CD4-positive, alpha-beta T cell treated with Interleukin-17A for 4 hours (primary cell): Measurements from ENCODE around the gene PRIM2.
A peak's percentile ranks its signal among the peaks of the same experiment; 100 is the strongest.
"Not testable (repeated sequence)": the region's sequence is repeated elsewhere in the genome, so short reads cannot be mapped to it uniquely, and the experiment has no call there.

Source experiments
- DNase-seq: peaks from one replicate; pipeline ENCODE4 v3.0.0-alpha.2; 2020; ENCODE audit warnings: mixed read lengths

The PRIM2 gene

GRCh38 chr6:57310095-57310816 lies 7.2 kb upstream of the PRIM2 start:
- DNase-seq, result not testable (repeated sequence)

DNA sequence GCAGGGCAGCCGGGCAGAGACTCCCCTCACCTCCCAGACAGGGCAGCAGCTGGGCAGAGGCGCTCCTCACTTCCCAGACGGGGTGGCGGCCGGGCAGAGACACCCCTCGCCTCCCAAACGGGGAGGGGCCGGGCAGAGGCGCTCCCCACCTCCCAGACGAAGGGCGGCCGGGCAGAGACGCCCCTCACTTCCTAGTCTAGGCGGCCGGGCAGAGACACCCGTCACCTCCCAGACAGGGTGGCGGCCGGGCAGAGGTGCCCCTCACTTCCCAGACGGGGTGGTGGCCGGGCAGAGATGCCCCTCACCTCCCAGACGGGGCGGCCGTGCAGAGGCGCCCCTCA lies 6.6 kb upstream of the PRIM2 start:
- DNase-seq, result no peak

GRCh38 chr6:57311300-57312003 lies 6.0 kb upstream of the PRIM2 start:
- DNase-seq, result not testable (repeated sequence)

GRCh38 chr6:57312004-57312345 lies 5.5 kb upstream of the PRIM2 start:
- DNase-seq, result no peak

DNA sequence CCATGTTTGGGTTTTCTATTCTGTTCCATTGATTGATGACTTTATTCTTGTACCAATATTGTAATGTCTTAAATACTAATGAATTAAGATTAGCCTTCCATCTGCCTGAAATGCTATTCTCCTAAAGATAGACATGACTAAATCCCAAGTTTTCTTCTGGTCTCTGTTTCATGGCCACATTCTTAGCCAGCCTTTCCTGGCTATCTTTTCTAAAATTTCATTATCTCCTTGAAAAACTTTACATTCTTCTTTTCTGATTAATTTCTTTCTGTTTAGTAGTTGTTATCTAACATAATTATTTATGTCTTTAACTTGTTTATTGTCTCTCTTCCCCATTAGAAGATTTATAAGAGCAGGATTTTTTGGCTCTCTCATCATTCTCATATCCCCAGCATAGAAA lies 4.4 kb upstream of the PRIM2 start:
- DNase-seq, result no peak

DNA sequence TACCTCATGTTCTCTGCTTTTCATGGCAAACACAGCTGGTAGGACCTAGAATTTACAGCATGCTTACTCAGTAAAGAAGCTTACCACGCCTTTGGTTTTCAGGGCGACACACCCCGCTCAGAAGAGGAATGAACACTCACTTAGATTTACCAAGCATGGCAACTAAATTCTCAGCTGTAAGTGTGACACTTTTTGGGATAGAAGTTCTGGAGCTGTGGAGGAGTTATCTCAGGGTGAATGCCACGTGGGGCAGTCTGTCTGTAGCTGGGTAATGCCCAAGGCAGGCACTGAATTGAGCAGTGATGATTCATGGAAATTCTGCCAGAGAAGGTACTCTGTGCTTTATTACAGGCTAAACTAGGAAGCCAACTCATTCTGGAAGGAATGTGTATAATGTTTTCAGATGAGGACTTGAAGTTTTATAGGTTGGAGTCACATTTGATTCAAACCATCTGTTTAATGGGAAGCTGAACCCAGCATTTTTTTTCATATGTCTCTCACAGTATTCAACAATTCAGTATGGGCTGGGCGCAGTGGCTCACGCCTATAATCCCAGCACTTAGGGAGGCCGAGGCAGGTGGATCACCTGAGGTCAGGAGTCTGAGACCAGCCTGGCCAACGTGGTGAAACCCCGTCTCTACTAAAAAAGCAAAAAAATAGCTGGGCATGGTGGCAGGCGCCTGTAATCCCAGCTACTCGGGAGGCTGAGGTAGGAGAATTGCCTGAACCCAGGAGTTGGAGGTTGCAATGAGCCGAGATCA lies 3.5 kb upstream of the PRIM2 start:
- DNase-seq, result no peak

- DNase-seq, result no peak
Observed at GRCh38 chr6:57315111-57315510, 2.3 kb upstream of the PRIM2 start.

- no peak for DNase-seq
Observed at GRCh38 chr6:57315851-57316250, 1.6 kb upstream of the PRIM2 start.

DNA sequence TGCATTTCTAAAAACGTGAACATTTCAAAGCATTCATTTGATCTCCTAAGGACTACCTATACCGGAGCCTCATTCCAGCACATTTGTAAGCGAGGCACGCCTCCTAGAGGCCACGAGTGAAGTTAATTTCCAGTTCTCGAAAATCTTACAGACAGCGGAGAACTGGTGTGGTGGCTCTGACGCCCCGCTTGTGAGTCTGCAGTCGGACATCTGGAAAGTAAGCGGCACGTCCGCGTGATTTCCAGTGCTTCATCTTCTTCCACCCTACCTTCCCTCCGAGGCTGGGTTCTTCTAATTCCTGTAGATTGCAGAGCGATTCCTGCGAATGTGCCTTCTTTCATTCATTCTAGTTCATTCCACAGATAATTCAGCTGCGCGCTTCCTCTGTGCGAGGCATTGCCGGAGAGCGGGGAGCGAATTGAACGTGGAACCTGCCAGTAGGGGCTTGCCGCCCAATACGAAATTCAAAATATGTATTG lies 810 bp upstream of the PRIM2 start:
- peak; percentile 86 for DNase-seq

DNA sequence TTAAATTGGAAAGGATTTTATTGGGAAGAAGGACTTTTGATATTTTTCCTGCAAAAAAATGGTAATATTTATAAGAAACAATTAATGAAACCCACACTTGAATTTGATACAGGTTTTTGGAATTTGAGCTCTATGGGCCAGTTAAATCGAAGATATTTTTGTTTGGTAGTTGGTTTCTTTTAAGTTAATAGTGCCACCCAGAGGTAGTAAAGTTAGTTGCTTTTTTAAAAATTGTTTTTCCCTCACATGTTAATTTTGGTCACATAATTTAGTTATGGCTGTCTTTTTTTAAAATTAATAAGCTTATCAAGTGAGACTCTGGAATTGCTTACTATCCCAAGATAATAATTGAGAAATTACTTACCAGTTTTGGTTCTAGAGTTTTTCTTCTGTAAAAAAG lies 7.1 kb downstream of the PRIM2 start:
- no peak for DNase-seq

DNA sequence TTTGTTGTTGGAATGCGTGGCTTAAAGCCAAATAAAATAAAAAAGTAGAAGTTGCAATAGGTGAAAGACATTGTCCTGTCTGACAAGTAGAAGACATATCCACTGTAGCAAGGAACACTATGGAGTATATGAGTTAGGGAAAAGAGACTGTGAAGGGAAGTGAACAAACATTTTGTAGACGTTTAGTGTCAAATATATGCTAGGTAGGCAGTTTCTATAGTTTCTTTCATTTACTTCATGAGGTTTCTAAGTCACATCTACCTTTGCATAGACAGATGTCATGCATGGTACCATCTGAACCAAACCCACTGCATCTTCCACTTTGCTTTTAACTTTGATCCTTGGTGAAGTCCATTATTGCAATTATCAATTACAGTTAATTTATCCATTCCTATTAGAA lies 9.9 kb downstream of the PRIM2 start:
- DNase-seq, result no peak

DNA sequence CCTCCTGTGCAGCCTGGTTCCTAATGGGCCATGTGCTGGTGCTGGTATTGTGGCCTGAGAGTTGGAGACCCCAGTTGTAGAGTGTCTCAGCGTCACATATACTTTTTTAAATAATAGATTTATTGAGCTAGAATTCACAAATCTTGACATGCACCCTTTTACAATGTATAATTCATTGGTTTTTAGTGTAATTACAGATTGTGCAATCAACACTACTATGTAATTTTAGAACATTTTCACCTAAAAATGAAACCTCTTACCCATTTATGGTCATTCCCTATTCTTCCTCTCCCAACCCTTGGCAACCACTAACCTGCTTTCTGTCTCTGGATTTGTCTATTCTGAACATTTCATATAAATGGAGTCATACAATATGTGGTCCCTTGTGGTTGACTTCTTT lies 10.6 kb downstream of the PRIM2 start:
- DNase-seq, result no peak

- DNase-seq, result no peak
Observed at GRCh38 chr6:57329933-57330332, 12.5 kb downstream of the PRIM2 start.

- no peak for DNase-seq
Observed at GRCh38 chr6:57342148-57342669, 24.8 kb downstream of the PRIM2 start.

GRCh38 chr6:57343342-57343741 lies 25.9 kb downstream of the PRIM2 start:
- not testable (repeated sequence) for DNase-seq

- DNase-seq, result not testable (repeated sequence)
Observed at GRCh38 chr6:57346715-57347114, 29.3 kb downstream of the PRIM2 start.

GRCh38 chr6:57347597-57347996 lies 30.2 kb downstream of the PRIM2 start:
- not testable (repeated sequence) for DNase-seq

DNA sequence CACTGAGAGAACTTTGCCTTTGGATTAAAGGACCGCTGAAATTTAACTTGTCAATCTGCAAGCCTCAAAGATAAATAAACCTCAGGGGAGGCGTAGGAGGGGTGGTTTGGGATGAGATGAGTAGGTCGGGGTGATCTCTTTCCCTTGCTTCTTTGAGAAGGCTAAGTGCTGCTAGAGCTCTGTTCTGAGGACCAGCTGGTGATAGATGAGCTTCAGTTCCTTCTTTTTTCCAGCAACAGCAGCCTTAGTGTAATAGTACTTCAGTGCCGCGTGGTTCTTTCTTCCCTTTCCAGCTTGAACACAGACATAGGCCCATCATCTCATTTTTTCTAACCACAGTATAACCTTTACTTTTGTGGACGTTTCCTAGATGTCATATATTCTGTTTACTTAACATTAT lies 33.0 kb downstream of the PRIM2 start:
- not testable (repeated sequence) for DNase-seq

GRCh38 chr6:57352596-57352995 lies 35.2 kb downstream of the PRIM2 start:
- DNase-seq, result not testable (repeated sequence)

DNA sequence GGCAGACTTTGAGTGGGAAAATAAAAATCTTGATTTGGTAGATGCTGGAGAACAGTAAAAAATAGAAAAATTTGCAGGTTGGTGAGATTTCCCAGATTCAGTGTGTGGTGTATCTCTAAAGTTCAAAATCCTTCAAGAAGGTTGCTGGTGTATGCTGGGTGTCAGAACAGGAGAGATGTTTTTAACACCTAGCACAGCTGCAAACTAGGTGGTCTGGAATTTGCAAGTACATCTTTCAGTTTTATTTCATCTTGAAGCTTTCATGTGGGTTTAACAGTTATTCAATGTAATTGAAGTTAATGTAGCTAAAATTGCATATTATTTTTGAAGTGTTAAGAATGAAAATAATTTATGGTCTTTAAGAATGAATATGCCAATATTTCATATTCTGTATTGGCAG lies 40.9 kb downstream of the PRIM2 start:
- not testable (repeated sequence) for DNase-seq

- not testable (repeated sequence) for DNase-seq
Observed at GRCh38 chr6:57359766-57360165, 42.3 kb downstream of the PRIM2 start.

- DNase-seq, result not testable (repeated sequence)
Observed at GRCh38 chr6:57362340-57362739, 44.9 kb downstream of the PRIM2 start.

- not testable (repeated sequence) for DNase-seq
Observed at GRCh38 chr6:57365076-57365583, 47.7 kb downstream of the PRIM2 start.
